ENCODE results near the gene OPCML.

DNA sequence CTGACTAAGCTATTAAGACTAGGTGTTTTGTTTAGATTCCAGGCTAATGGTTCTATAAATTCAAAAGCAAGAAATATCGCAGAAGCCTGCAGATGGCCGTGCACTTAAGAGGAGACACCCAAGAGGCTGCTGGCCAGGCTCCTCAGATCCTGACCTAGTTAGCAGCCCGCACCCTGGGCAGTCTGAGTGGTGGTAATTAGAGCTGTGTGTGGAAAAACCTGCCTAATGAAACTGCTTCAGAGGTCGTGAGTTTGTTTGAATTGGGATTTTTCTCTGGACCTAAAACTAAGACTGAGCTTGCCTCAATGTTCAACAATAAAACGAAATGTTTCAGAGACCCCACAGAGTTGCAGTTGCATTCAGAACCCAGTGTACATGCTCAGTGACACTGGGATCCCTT is 627.7 kb downstream of the OPCML start:
- TF ChIP-seq POLR2A (IDR thresholded peaks at IDR 0.05) = no peak
- TF ChIP-seq CTCF (IDR thresholded peaks at IDR 0.05) = no peak
